ENCODE data around the gene DKC1.

Gene DKC1

DNA sequence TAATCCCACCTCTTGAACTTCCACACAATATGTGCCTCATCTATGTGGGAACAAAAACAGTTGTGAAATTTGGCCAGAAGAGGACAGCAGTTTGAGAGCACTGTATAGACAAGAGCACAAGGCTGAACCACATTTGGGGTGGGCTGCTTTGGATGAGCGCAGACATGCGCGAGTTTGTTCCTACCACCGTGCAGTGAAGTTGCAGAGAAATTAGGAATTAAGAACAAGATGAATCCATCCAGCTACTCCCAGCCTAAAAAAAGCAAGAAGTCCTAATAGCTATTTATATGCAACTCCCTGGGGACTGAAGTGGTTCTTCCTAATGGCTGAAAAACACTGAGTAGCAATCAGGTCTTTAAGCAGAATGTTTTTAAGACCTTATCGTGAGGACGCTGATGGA, 12.8 kb upstream of the DKC1 start:
- TF ChIP-seq, protein P1, sequence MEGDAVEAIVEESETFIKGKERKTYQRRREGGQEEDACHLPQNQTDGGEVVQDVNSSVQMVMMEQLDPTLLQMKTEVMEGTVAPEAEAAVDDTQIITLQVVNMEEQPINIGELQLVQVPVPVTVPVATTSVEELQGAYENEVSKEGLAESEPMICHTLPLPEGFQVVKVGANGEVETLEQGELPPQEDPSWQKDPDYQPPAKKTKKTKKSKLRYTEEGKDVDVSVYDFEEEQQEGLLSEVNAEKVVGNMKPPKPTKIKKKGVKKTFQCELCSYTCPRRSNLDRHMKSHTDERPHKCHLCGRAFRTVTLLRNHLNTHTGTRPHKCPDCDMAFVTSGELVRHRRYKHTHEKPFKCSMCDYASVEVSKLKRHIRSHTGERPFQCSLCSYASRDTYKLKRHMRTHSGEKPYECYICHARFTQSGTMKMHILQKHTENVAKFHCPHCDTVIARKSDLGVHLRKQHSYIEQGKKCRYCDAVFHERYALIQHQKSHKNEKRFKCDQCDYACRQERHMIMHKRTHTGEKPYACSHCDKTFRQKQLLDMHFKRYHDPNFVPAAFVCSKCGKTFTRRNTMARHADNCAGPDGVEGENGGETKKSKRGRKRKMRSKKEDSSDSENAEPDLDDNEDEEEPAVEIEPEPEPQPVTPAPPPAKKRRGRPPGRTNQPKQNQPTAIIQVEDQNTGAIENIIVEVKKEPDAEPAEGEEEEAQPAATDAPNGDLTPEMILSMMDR (conservative IDR thresholded peaks at IDR 0.05; ENCODE audit: low read depth, low read length) = no peak
- no peak overlapping the region for H3K4me3 ChIP-seq (ENCODE audit: low read length)
- no peak for DNase-seq (ENCODE audit: low read depth)

DNA sequence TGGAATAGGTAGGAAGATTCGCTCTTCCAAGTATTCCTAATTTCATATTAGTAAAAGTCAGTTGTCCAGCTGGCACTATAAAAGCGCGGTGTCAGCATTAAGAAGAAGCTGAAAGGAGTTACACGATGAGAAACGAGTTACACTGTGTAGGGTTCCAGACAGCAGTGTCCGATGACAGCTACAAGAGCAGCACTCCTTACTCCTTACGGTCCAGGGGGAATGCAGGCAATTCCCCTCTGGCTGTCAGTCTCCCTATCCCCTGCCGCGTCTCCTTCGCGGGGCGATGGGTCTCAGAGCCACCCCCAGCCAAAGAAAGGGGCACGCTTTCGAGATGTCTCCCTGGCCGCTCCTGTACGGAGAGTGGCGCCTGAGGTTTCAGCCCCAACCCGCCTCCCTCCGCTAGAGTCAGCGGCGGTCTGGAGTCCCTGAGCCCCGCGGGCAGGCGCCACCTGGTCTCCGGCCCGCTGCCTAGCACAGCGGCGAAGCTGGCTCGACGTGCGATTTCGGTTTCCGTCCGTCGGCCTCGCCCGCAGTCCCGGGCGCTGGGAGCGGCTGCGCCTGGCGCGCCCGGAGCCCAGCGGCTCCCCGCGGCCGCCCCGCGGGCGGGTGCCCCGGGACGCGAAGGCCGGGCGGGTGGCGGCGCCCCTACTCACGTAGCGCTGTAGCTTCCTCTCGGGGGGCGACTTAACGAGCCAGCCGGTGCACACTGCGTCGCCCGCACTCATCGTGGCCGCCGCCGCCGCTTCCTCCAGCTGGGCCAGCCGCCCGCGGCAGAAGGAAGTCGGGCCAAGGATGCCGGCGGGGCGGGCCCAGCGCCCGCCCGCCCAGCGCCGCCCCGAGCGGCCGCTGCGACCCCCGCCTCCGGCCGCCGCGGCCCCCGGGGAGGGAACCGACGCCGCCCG, 12.1 kb upstream of the DKC1 start, which contains the start of gene GAB3:
Gene GAB3 (minus strand): TSS at position 777 of the 902 bp plus-strand sequence. CDS start 52 bp downstream, at position 725.
- no peak for DNase-seq (ENCODE audit: low read depth)
- peak within 1 kb of the TSS; percentile 29 for H3K4me3 ChIP-seq (ENCODE audit: low read length)
- TF ChIP-seq, protein P1 (conservative IDR thresholded peaks at IDR 0.05; ENCODE audit: low read depth, low read length) = no peak

DNA sequence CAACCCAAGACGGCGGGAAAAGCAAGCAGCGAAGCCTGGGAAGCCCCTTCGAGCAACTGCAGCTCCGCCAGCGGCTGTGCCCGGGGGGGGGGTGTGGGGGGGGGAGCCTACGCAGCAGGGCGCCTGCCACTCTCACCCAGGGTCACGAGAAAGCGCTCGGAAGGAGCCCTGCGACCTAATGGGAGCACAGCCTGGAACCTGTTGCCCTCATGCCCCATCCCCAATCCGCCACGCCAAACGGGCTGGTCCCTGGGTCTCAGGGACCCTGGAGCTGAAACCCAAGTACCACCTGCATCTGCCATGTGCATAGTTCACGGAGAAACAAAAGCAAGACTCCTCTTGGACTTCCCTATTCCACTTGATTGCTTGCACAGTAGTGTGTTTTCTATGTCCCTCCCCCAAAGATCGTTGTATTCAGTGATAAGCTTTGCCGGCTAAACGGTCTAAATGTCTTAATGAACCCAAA, 11.4 kb upstream of the DKC1 start:
- TF ChIP-seq, protein P1 (conservative IDR thresholded peaks at IDR 0.05; ENCODE audit: low read depth, low read length) = no peak
- DNase-seq (ENCODE audit: low read depth) = no peak
- peak overlapping the region; percentile 3 for H3K4me3 ChIP-seq (ENCODE audit: low read length)

DNA sequence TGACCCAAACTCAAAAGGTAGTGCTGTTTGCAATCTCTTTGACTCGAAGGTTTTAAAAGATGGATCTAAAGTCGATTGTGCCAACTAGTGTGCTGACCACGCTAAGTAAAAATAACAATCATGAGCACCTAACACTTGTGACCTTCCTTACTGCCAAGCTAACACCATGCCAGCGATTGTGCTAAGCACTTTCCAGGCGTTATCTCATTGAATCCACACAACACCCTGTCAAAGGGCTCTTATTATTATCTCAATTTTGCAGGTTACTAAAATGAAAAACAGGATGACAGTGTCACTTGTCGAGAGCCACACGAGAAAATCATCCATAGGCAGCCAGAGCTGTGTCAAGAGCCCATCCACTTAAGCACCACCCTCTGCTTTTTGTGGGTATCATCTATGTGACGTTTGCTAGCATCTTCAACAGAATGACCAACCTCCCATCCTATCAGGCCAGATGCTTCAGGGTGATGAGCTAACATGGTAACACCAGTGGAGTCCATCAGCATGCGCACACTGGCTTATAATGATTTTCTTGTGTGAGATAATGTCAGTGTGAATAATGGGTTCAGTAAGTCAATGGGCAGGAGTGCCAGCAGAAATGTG, 10.9 kb upstream of the DKC1 start:
- TF ChIP-seq, protein P1 (conservative IDR thresholded peaks at IDR 0.05; ENCODE audit: low read depth, low read length) = no peak
- no peak overlapping the region for H3K4me3 ChIP-seq (ENCODE audit: low read length)
- no peak for DNase-seq (ENCODE audit: low read depth)

DNA sequence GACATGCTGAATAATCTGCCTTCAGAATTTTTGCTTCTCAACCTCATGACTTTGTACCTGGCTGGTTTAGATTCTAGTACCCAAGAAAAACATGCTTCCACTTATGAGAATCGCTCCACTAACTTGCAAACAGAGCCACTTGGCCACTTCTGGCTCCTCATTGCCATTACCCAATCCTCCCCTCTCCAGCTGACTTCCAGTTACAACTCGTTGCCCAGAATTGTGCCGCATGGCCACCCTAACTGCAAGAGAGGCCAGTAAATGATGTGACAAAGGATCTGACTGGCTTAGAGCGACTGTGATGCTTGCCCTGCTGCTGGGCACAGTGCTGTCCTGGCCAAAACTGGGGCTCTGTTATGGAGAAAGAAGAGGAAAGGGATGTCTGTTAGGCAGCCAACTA, 4.0 kb upstream of the DKC1 start:
- DNase-seq (ENCODE audit: low read depth) = no peak
- no peak overlapping the region for H3K4me3 ChIP-seq (ENCODE audit: low read length)
- TF ChIP-seq, protein P1 (conservative IDR thresholded peaks at IDR 0.05; ENCODE audit: low read depth, low read length) = no peak

DNA sequence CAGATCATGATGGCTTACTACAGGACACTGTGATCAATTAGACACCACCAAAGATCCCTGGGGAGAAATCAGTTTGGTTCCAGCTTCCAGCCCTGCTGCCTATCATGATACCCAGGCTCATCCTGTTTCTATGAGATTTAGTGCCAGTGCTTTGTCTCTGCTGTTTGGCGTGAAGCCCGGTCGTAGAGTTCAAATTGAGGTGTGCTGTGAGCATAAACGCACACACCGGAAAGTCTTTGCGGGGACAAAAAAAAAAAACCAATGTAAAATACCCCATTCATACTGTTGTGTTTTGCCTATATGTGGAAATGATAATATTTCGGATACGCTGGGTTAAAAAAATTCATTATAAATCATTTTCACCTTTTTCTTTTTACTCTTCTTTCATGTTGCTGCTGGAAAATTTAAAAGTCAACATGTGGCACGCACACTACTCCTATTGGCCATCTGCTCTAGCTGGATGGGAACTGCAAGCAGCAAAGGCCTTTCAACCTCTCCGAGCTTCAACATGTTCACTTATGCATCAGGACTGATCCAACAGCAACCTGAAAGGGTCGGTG, 607 bp upstream of the DKC1 start:
- no peak for DNase-seq (ENCODE audit: low read depth)
- TF ChIP-seq, protein P1 (conservative IDR thresholded peaks at IDR 0.05; ENCODE audit: low read depth, low read length) = no peak
- H3K4me3 ChIP-seq (ENCODE audit: low read length) = peak overlapping the region; percentile 54
